ENCODE data around the gene RPS2. TPM values are rescaled to one million over a fixed set of nuclear protein-coding genes. Genes with fewer than 3 reads are reported as not detected.

The RPS2 gene
- total RNA-seq, 1 experiment from 2014 or later: 2,961 TPM

GRCh38 chr16:2001035-2001434 is 36.4 kb upstream of the RPS2 start:
- DNase-seq: no peak
- Histone ChIP-seq H3K36me3 (ENCODE audit: control insufficient read depth, insufficient read depth, low read length) (peaks cover 2% of the 10 kb centered on the region; the same call in 1 of the 2 replicates), H3K9me3 (no peaks in the 10 kb centered on the region), H3K4me3 (ENCODE audit: low read depth, low read length) (no peak overlapping the region), H3K4me1 (no peaks in the 10 kb centered on the region), H3K27me3 (replicated peaks; ENCODE audit: control insufficient read depth, insufficient read depth, low read length) (no peaks in the 10 kb centered on the region)
- Mint-ChIP-seq H3K9me3 (ENCODE audit: unreplicated experiment) (no peaks in the 10 kb centered on the region), H3K27me3 (ENCODE audit: insufficient read depth, unreplicated experiment) (no peaks in the 10 kb centered on the region), H3K4me3 (ENCODE audit: unreplicated experiment) (no peak overlapping the region), H3K36me3 (ENCODE audit: insufficient read depth, unreplicated experiment) (peaks cover 56% of the 10 kb centered on the region), H3K4me1 (ENCODE audit: low read depth, unreplicated experiment) (peaks cover 3% of the 10 kb centered on the region), H3K27ac (ENCODE audit: unreplicated experiment) (no peak overlapping the region)
- ChIA-PET CTCF (no interaction called here), POLR2A (no interaction called here)
- intact Hi-C loops (cut with micrococcal nuclease; ENCODE audit: unreplicated experiment): no loop called here
- no peak for TF ChIP-seq CTCF (IDR thresholded peaks at IDR 0.05; ENCODE audit: insufficient read depth in 1 of 2, low read depth in 1 of 2, low read length in 1 of 2, severe bottlenecking in 1 of 2, unreplicated experiment in 1 of 2)
- BruUV-seq (replicated peaks): no TSS peak

GRCh38 chr16:1999866-2000514 is 35.4 kb upstream of the RPS2 start:
- no TSS peak for BruUV-seq (replicated peaks)
- Histone ChIP-seq H3K4me1 (no peaks in the 10 kb centered on the region), H3K4me3 (ENCODE audit: low read depth, low read length) (no peak overlapping the region), H3K9me3 (no peaks in the 10 kb centered on the region), H3K27me3 (replicated peaks; ENCODE audit: control insufficient read depth, insufficient read depth, low read length) (no peaks in the 10 kb centered on the region), H3K36me3 (ENCODE audit: control insufficient read depth, insufficient read depth, low read length) (peaks cover 2% of the 10 kb centered on the region; the same call in 1 of the 2 replicates)
- no peak overlapping the region for H3K27ac Mint-ChIP-seq (ENCODE audit: unreplicated experiment)
- H3K9me3 Mint-ChIP-seq (ENCODE audit: unreplicated experiment): no peaks in the 10 kb centered on the region
- POLR2A ChIA-PET: no interaction called here
- H3K4me1 Mint-ChIP-seq (ENCODE audit: low read depth, unreplicated experiment): no peaks in the 10 kb centered on the region
- DNase-seq: no peak
- no peaks in the 10 kb centered on the region for H3K27me3 Mint-ChIP-seq (ENCODE audit: insufficient read depth, unreplicated experiment)
- intact Hi-C loops (cut with micrococcal nuclease; ENCODE audit: unreplicated experiment): no loop called here
- CTCF ChIA-PET: no interaction called here
- no peak overlapping the region for H3K4me3 Mint-ChIP-seq (ENCODE audit: unreplicated experiment)
- TF ChIP-seq CTCF (IDR thresholded peaks at IDR 0.05; ENCODE audit: insufficient read depth in 1 of 2, low read depth in 1 of 2, low read length in 1 of 2, severe bottlenecking in 1 of 2, unreplicated experiment in 1 of 2): no peak
- H3K36me3 Mint-ChIP-seq (ENCODE audit: insufficient read depth, unreplicated experiment): peaks cover 58% of the 10 kb centered on the region

- POLR2A ChIA-PET: no interaction called here
- Mint-ChIP-seq H3K27ac (ENCODE audit: unreplicated experiment) (no peak overlapping the region), H3K36me3 (ENCODE audit: insufficient read depth, unreplicated experiment) (peaks cover 49% of the 10 kb centered on the region), H3K4me1 (ENCODE audit: low read depth, unreplicated experiment) (no peaks in the 10 kb centered on the region), H3K4me3 (ENCODE audit: unreplicated experiment) (no peak overlapping the region), H3K9me3 (ENCODE audit: unreplicated experiment) (no peaks in the 10 kb centered on the region), H3K27me3 (ENCODE audit: insufficient read depth, unreplicated experiment) (no peaks in the 10 kb centered on the region)
- no TSS peak for BruUV-seq (replicated peaks)
- Histone ChIP-seq H3K4me1 (no peaks in the 10 kb centered on the region), H3K27me3 (replicated peaks; ENCODE audit: control insufficient read depth, insufficient read depth, low read length) (no peaks in the 10 kb centered on the region), H3K4me3 (ENCODE audit: low read depth, low read length) (no peak overlapping the region), H3K36me3 (ENCODE audit: control insufficient read depth, insufficient read depth, low read length) (peaks cover 2% of the 10 kb centered on the region; the same call in 1 of the 2 replicates), H3K9me3 (no peaks in the 10 kb centered on the region)
- intact Hi-C loops (cut with micrococcal nuclease; ENCODE audit: unreplicated experiment): no loop called here
- CTCF ChIA-PET: no interaction called here
- TF ChIP-seq CTCF (IDR thresholded peaks at IDR 0.05; ENCODE audit: insufficient read depth in 1 of 2, low read depth in 1 of 2, low read length in 1 of 2, severe bottlenecking in 1 of 2, unreplicated experiment in 1 of 2): no peak
- DNase-seq: no peak
Measured at GRCh38 chr16:1998852-1999801, 34.5 kb upstream of the RPS2 start.

All from Caco-2 (cell line).